Measurements from ENCODE around the gene PRKCB.

The PRKCB gene

GRCh38 chr16:24130494-24131085 is 294.8 kb downstream of the PRKCB start:
- Histone ChIP-seq H3K4me3 (ENCODE audit: low read length in 2 of 2) (no peak overlapping the region), H3K27me3 (ENCODE audit: control insufficient read depth in 2 of 2, insufficient read depth in 2 of 2, low read length in 2 of 2) (no peaks in the 10 kb centered on the region), H3K27ac (ENCODE audit: low read depth in 2 of 2, low read length in 2 of 2) (no peak overlapping the region), H3K9ac (ENCODE audit: low read depth in 1 of 2, low read length in 2 of 2) (no peak overlapping the region), H3K4me1 (ENCODE audit: control insufficient read depth in 2 of 2, insufficient read depth in 2 of 2, low read length in 2 of 2) (no peaks in the 10 kb centered on the region), H3K36me3 (ENCODE audit: control insufficient read depth in 2 of 2, insufficient read depth in 2 of 2, low read length in 2 of 2) (peaks cover 0 to 3% of the 10 kb centered on the region in 2 donors), H3K9me3 (ENCODE audit: control insufficient read depth in 2 of 2, low read length in 2 of 2) (no peaks in the 10 kb centered on the region)

GRCh38 chr16:24131294-24131693 is 295.5 kb downstream of the PRKCB start:
- no peak overlapping the region for H3K27ac ChIP-seq (ENCODE audit: low read depth in 2 of 2, low read length in 2 of 2)
- H3K4me1 ChIP-seq (ENCODE audit: control insufficient read depth in 2 of 2, insufficient read depth in 2 of 2, low read length in 2 of 2), result no peaks in the 10 kb centered on the region
- H3K4me3 ChIP-seq (ENCODE audit: low read length in 2 of 2), result no peak overlapping the region
- H3K36me3 ChIP-seq (ENCODE audit: control insufficient read depth in 2 of 2, insufficient read depth in 2 of 2, low read length in 2 of 2), result no peaks in the 10 kb centered on the region
- no peaks in the 10 kb centered on the region for H3K9me3 ChIP-seq (ENCODE audit: control insufficient read depth in 2 of 2, low read length in 2 of 2)
- H3K9ac ChIP-seq (ENCODE audit: low read depth in 1 of 2, low read length in 2 of 2), result no peak overlapping the region
- H3K27me3 ChIP-seq (ENCODE audit: control insufficient read depth in 2 of 2, insufficient read depth in 2 of 2, low read length in 2 of 2), result no peaks in the 10 kb centered on the region

- Histone ChIP-seq H3K27me3 (ENCODE audit: control insufficient read depth in 2 of 2, insufficient read depth in 2 of 2, low read length in 2 of 2) (no peaks in the 10 kb centered on the region), H3K27ac (ENCODE audit: low read depth in 2 of 2, low read length in 2 of 2) (no peak overlapping the region), H3K36me3 (ENCODE audit: control insufficient read depth in 2 of 2, insufficient read depth in 2 of 2, low read length in 2 of 2) (no peaks in the 10 kb centered on the region), H3K4me3 (ENCODE audit: low read length in 2 of 2) (no peak overlapping the region), H3K9ac (ENCODE audit: low read depth in 1 of 2, low read length in 2 of 2) (no peak overlapping the region), H3K9me3 (ENCODE audit: control insufficient read depth in 2 of 2, low read length in 2 of 2) (no peaks in the 10 kb centered on the region), H3K4me1 (ENCODE audit: control insufficient read depth in 2 of 2, insufficient read depth in 2 of 2, low read length in 2 of 2) (no peaks in the 10 kb centered on the region)
These were observed 296.4 kb downstream of the PRKCB start for GRCh38 chr16:24132048-24132796.

- H3K9me3 ChIP-seq (ENCODE audit: control insufficient read depth in 2 of 2, low read length in 2 of 2), result no peaks in the 10 kb centered on the region
- H3K36me3 ChIP-seq (ENCODE audit: control insufficient read depth in 2 of 2, insufficient read depth in 2 of 2, low read length in 2 of 2), result no peaks in the 10 kb centered on the region
- no peak overlapping the region for H3K27ac ChIP-seq (ENCODE audit: low read depth in 2 of 2, low read length in 2 of 2)
- H3K4me3 ChIP-seq (ENCODE audit: low read length in 2 of 2), result no peak overlapping the region
- no peaks in the 10 kb centered on the region for H3K27me3 ChIP-seq (ENCODE audit: control insufficient read depth in 2 of 2, insufficient read depth in 2 of 2, low read length in 2 of 2)
- no peaks in the 10 kb centered on the region for H3K4me1 ChIP-seq (ENCODE audit: control insufficient read depth in 2 of 2, insufficient read depth in 2 of 2, low read length in 2 of 2)
- no peak overlapping the region for H3K9ac ChIP-seq (ENCODE audit: low read depth in 1 of 2, low read length in 2 of 2)
These were observed 297.0 kb downstream of the PRKCB start for GRCh38 chr16:24132797-24133155.

- no peaks in the 10 kb centered on the region for H3K36me3 ChIP-seq (ENCODE audit: control insufficient read depth in 2 of 2, insufficient read depth in 2 of 2, low read length in 2 of 2)
- H3K9ac ChIP-seq (ENCODE audit: low read depth in 1 of 2, low read length in 2 of 2), result no peak overlapping the region
- H3K4me3 ChIP-seq (ENCODE audit: low read length in 2 of 2), result no peak overlapping the region
- no peaks in the 10 kb centered on the region for H3K27me3 ChIP-seq (ENCODE audit: control insufficient read depth in 2 of 2, insufficient read depth in 2 of 2, low read length in 2 of 2)
- no peak overlapping the region for H3K27ac ChIP-seq (ENCODE audit: low read depth in 2 of 2, low read length in 2 of 2)
- no peaks in the 10 kb centered on the region for H3K4me1 ChIP-seq (ENCODE audit: control insufficient read depth in 2 of 2, insufficient read depth in 2 of 2, low read length in 2 of 2)
- no peaks in the 10 kb centered on the region for H3K9me3 ChIP-seq (ENCODE audit: control insufficient read depth in 2 of 2, low read length in 2 of 2)
These were observed 300.1 kb downstream of the PRKCB start for GRCh38 chr16:24135624-24136565.

- H3K4me3 ChIP-seq (ENCODE audit: low read length in 2 of 2), result no peak overlapping the region
- no peaks in the 10 kb centered on the region for H3K27me3 ChIP-seq (ENCODE audit: control insufficient read depth in 2 of 2, insufficient read depth in 2 of 2, low read length in 2 of 2)
- H3K9me3 ChIP-seq (ENCODE audit: control insufficient read depth in 2 of 2, low read length in 2 of 2), result no peaks in the 10 kb centered on the region
- H3K4me1 ChIP-seq (ENCODE audit: control insufficient read depth in 2 of 2, insufficient read depth in 2 of 2, low read length in 2 of 2), result no peaks in the 10 kb centered on the region
- no peak overlapping the region for H3K27ac ChIP-seq (ENCODE audit: low read depth in 2 of 2, low read length in 2 of 2)
- H3K36me3 ChIP-seq (ENCODE audit: control insufficient read depth in 2 of 2, insufficient read depth in 2 of 2, low read length in 2 of 2), result no peaks in the 10 kb centered on the region
- H3K9ac ChIP-seq (ENCODE audit: low read depth in 1 of 2, low read length in 2 of 2), result no peak overlapping the region
These were observed 302.2 kb downstream of the PRKCB start for GRCh38 chr16:24138024-24138423.

- Histone ChIP-seq H3K4me3 (ENCODE audit: low read length in 2 of 2) (no peak overlapping the region), H3K27me3 (ENCODE audit: control insufficient read depth in 2 of 2, insufficient read depth in 2 of 2, low read length in 2 of 2) (no peaks in the 10 kb centered on the region), H3K9ac (ENCODE audit: low read depth in 1 of 2, low read length in 2 of 2) (no peak overlapping the region), H3K9me3 (ENCODE audit: control insufficient read depth in 2 of 2, low read length in 2 of 2) (no peaks in the 10 kb centered on the region), H3K36me3 (ENCODE audit: control insufficient read depth in 2 of 2, insufficient read depth in 2 of 2, low read length in 2 of 2) (no peaks in the 10 kb centered on the region), H3K27ac (ENCODE audit: low read depth in 2 of 2, low read length in 2 of 2) (no peak overlapping the region), H3K4me1 (ENCODE audit: control insufficient read depth in 2 of 2, insufficient read depth in 2 of 2, low read length in 2 of 2) (no peaks in the 10 kb centered on the region)
These were observed 302.8 kb downstream of the PRKCB start for GRCh38 chr16:24138575-24138974.

GRCh38 chr16:24139282-24139681 is 303.5 kb downstream of the PRKCB start:
- Histone ChIP-seq H3K4me3 (ENCODE audit: low read length in 2 of 2) (no peak overlapping the region), H3K36me3 (ENCODE audit: control insufficient read depth in 2 of 2, insufficient read depth in 2 of 2, low read length in 2 of 2) (no peaks in the 10 kb centered on the region), H3K27me3 (ENCODE audit: control insufficient read depth in 2 of 2, insufficient read depth in 2 of 2, low read length in 2 of 2) (no peaks in the 10 kb centered on the region), H3K9ac (ENCODE audit: low read depth in 1 of 2, low read length in 2 of 2) (no peak overlapping the region), H3K27ac (ENCODE audit: low read depth in 2 of 2, low read length in 2 of 2) (no peak overlapping the region), H3K9me3 (ENCODE audit: control insufficient read depth in 2 of 2, low read length in 2 of 2) (no peaks in the 10 kb centered on the region), H3K4me1 (ENCODE audit: control insufficient read depth in 2 of 2, insufficient read depth in 2 of 2, low read length in 2 of 2) (no peaks in the 10 kb centered on the region)

GRCh38 chr16:24140730-24141129 is 304.9 kb downstream of the PRKCB start:
- no peak overlapping the region for H3K4me3 ChIP-seq (ENCODE audit: low read length in 2 of 2)
- no peak overlapping the region for H3K9ac ChIP-seq (ENCODE audit: low read depth in 1 of 2, low read length in 2 of 2)
- no peaks in the 10 kb centered on the region for H3K4me1 ChIP-seq (ENCODE audit: control insufficient read depth in 2 of 2, insufficient read depth in 2 of 2, low read length in 2 of 2)
- H3K36me3 ChIP-seq (ENCODE audit: control insufficient read depth in 2 of 2, insufficient read depth in 2 of 2, low read length in 2 of 2), result no peaks in the 10 kb centered on the region
- H3K9me3 ChIP-seq (ENCODE audit: control insufficient read depth in 2 of 2, low read length in 2 of 2), result no peaks in the 10 kb centered on the region
- H3K27ac ChIP-seq (ENCODE audit: low read depth in 2 of 2, low read length in 2 of 2), result no peak overlapping the region
- no peaks in the 10 kb centered on the region for H3K27me3 ChIP-seq (ENCODE audit: control insufficient read depth in 2 of 2, insufficient read depth in 2 of 2, low read length in 2 of 2)

- no peak overlapping the region for H3K9ac ChIP-seq (ENCODE audit: low read depth in 1 of 2, low read length in 2 of 2)
- H3K36me3 ChIP-seq (ENCODE audit: control insufficient read depth in 2 of 2, insufficient read depth in 2 of 2, low read length in 2 of 2), result no peaks in the 10 kb centered on the region
- no peaks in the 10 kb centered on the region for H3K4me1 ChIP-seq (ENCODE audit: control insufficient read depth in 2 of 2, insufficient read depth in 2 of 2, low read length in 2 of 2)
- H3K27ac ChIP-seq (ENCODE audit: low read depth in 2 of 2, low read length in 2 of 2), result no peak overlapping the region
- H3K27me3 ChIP-seq (ENCODE audit: control insufficient read depth in 2 of 2, insufficient read depth in 2 of 2, low read length in 2 of 2), result no peaks in the 10 kb centered on the region
- no peaks in the 10 kb centered on the region for H3K9me3 ChIP-seq (ENCODE audit: control insufficient read depth in 2 of 2, low read length in 2 of 2)
- H3K4me3 ChIP-seq (ENCODE audit: low read length in 2 of 2), result no peak overlapping the region
These were observed 305.7 kb downstream of the PRKCB start for GRCh38 chr16:24141466-24141865.

Measured in mucosa of rectum (tissue), 2 donors.